ENCODE measurements around the gene AP5S1. TPM values are rescaled to one million over a fixed set of nuclear protein-coding genes. Genes with fewer than 3 reads are reported as not detected.
A peak's percentile ranks its signal among the peaks of the same experiment; 100 is the strongest.

Gene AP5S1
- total and polyA plus RNA-seq, 2 of the 4 experiments (the other 2 are of a cell fraction): 10.1 to 11.7 TPM

DNA sequence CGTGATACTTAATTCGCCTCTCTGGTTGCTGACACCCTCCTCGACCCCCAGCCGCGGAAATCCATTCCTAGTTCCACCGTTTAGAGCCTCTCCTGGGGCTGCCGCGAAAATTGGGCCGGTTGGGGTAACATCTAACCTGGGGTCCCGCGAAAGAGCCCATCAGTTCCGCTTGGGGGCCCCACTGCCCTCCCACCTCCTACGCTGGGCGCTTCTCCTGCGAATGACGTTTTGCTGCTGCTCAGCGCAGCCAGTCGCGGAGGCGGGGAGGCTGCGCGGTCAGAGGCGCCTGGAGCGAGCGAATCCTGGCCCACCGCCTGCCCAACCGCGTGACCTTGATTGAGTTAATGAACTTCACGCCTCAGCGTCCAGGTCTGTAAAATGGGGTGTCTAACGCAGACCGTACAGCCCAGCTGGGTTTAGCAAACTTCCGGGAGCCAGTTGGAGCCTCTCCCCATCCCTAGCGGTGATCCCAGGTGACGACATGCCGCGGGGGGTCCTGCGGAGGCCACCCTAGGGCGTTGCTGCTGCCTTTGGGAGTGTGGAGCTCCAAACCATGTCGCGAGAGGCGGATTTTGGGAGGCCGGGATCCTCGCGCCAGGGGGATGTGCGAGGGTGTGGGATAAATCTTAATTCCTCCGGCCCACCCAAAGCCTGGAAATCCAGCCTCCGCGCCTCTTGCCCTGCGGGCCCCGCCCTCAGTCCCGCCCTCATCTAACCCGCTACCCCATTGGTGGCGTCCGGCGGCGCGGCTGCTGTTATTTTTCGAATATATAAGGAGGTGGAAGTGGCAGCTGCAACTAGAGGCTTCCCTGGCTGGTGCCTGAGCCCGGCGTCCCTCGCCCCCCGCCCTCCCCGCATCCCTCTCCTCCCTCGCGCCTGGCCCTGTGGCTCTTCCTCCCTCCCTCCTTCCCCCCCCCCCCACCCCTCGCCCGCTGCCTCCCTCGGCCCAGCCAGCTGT, 24.6 kb upstream of the AP5S1 start, which contains the start of gene CDC25B:
TSS of gene CDC25B (plus strand) at position 800 of the 958 bp plus-strand sequence. CDS start 222 bp downstream, outside the sequence.
- Histone ChIP-seq H2BK20ac (ENCODE audit: low read depth, low read length) (peak within 1 kb of the TSS; percentile 12), H2AK5ac (ENCODE audit: low read depth, low read length) (peak within 1 kb of the TSS; percentile 97), H4K91ac (ENCODE audit: insufficient read depth, low read depth, low read length) (peak within 1 kb of the TSS; percentile 91), H3K9ac (ENCODE audit: low read depth, low read length) (peak within 1 kb of the TSS; percentile 87), H3K9me1 (ENCODE audit: insufficient read depth, low read length) (peaks cover 21% of the 10 kb centered on the region), H3K79me1 (ENCODE audit: low read depth in 1 of 2, low read length in 2 of 2) (peaks cover 36 to 55% of the 10 kb centered on the region in 2 experiments), H2BK15ac (ENCODE audit: low read depth, low read length) (peak within 1 kb of the TSS; percentile 87; the same call in 2 of the 3 replicates), H2AFZ (replicated peaks; ENCODE audit: low read length, poor library complexity) (peak within 1 kb of the TSS; percentile 91), H3K23ac (ENCODE audit: low read depth, low read length) (peak within 1 kb of the TSS; percentile 85), H3K27ac (ENCODE audit: insufficient read depth, low read length) (peak within 1 kb of the TSS; percentile 95), H3K9me3 (ENCODE audit: control insufficient read depth, insufficient read depth, low read length) (no peaks in the 10 kb centered on the region), H3K56ac (ENCODE audit: extremely low read depth, insufficient read depth, low read length) (peak within 1 kb of the TSS; percentile 78), H3K36me3 (ENCODE audit: control insufficient read depth, insufficient read depth, low read length) (peaks cover 18% of the 10 kb centered on the region), H3K27me3 (ENCODE audit: control insufficient read depth, insufficient read depth, low read length) (no peaks in the 10 kb centered on the region), H3K4me1 (ENCODE audit: control insufficient read depth, insufficient read depth, low read length) (peaks cover 26% of the 10 kb centered on the region), H3K14ac (replicated peaks; ENCODE audit: low read depth, low read length) (peak within 1 kb of the TSS; percentile 73), H3K4me3 (ENCODE audit: insufficient read depth, low read depth, low read length) (peak within 1 kb of the TSS; percentile 82), H3K4me2 (ENCODE audit: low read depth, low read length) (peak within 1 kb of the TSS; percentile 92), H3K18ac (ENCODE audit: low read depth, low read length) (peak within 1 kb of the TSS; percentile 85), H2BK5ac (ENCODE audit: low read depth, low read length, poor library complexity, severe bottlenecking) (peak within 1 kb of the TSS; percentile 90), H2BK120ac (ENCODE audit: low read depth, low read length) (peak within 1 kb of the TSS; percentile 84), H4K8ac (ENCODE audit: low read depth in 2 of 2, low read length in 2 of 2) (peak within 1 kb of the TSS; percentile 92 to 93), H4K20me1 (ENCODE audit: insufficient read depth, low read length) (no peaks in the 10 kb centered on the region), H2AK9ac (replicated peaks; ENCODE audit: low read depth, low read length, poor library complexity) (peak within 1 kb of the TSS; percentile 99), H3K4ac (ENCODE audit: low read depth, low read length) (peak within 1 kb of the TSS; percentile 95), H4K5ac (ENCODE audit: low read depth, low read length) (peak within 1 kb of the TSS; percentile 87)
- intact Hi-C loops (cut with micrococcal nuclease) (no loop called here), in situ Hi-C loops (cut with MboI; ENCODE audit: low sequenced_read_pairs) (no loop called here), dilution Hi-C loops (cut with HindIII; ENCODE audit: low sequenced_read_pairs, unreplicated experiment) (no loop called here)
- no TSS peak for BruUV-seq (replicated peaks)
- TF ChIP-seq, protein P1, sequence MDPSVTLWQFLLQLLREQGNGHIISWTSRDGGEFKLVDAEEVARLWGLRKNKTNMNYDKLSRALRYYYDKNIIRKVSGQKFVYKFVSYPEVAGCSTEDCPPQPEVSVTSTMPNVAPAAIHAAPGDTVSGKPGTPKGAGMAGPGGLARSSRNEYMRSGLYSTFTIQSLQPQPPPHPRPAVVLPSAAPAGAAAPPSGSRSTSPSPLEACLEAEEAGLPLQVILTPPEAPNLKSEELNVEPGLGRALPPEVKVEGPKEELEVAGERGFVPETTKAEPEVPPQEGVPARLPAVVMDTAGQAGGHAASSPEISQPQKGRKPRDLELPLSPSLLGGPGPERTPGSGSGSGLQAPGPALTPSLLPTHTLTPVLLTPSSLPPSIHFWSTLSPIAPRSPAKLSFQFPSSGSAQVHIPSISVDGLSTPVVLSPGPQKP (IDR thresholded peaks at IDR 0.05; ENCODE audit: borderline replicate concordance, low read depth, low read length): no peak
- TF ChIP-seq CHD1 (IDR thresholded peaks at IDR 0.05; ENCODE audit: low read depth, low read length) (no peak), RAD21 (IDR thresholded peaks at IDR 0.05; ENCODE audit: low read length) (no peak), NFE2L2 (IDR thresholded peaks at IDR 0.05; ENCODE audit: low read depth, low read length) (no peak), BHLHE40 (IDR thresholded peaks at IDR 0.05; ENCODE audit: low read depth, low read length) (no peak), RCOR1 (IDR thresholded peaks at IDR 0.05; ENCODE audit: insufficient replicate concordance, low read length) (peak; percentile 92), MAZ (IDR thresholded peaks at IDR 0.05; ENCODE audit: borderline replicate concordance, low read depth, low read length) (peak; percentile 46; the same call in 1 of the 2 replicates), MXI1 (IDR thresholded peaks at IDR 0.05; ENCODE audit: borderline replicate concordance, low read depth, low read length) (0 out of 2 replicates have a peak, but pooled peaks have one; percentile 6), POLR2A (IDR thresholded peaks at IDR 0.05; ENCODE audit: low read depth, low read length) (peak; percentile 52), SMC3 (IDR thresholded peaks at IDR 0.05; ENCODE audit: low read depth, low read length) (no peak), CTCF (conservative IDR thresholded peaks at IDR 0.05; ENCODE audit: low read depth, low read length) (peak; percentile 22), USF2 (IDR thresholded peaks at IDR 0.05; ENCODE audit: low read depth, low read length) (peak; percentile 43)
- DNase-seq: peak; percentile 83
- peak; percentile 93 for ATAC-seq (ENCODE audit: low read depth)
- ChIA-PET POLR2A (ENCODE audit: unreplicated experiment) (interaction anchor here (0.6 kb wide), 1 partner anchor 14 kb away, joined by 3 read pairs; no protein-coding TSS in a partner anchor), CTCF (interaction anchor here (0.8 to 1.4 kb wide), 2 partner anchors 9 to 23 kb away, joined by 3 to 4 read pairs; partner anchors contain the start of gene CENPB)
- WGBS, 2 experiments (ENCODE audit: extremely low coverage in 2 of 2, insufficient read length in 1 of 2): 0% methylated on average over 18 of the region's 69 CpGs; no CpG with 5 or more reads in 1 of the 2 experiments

Data from IMR-90 (cell line).